Activated CD4-positive, alpha-beta T cell treated with anti-CD3 and anti-CD28 coated beads for 36 hours (primary cell): ENCODE results near the gene EPB41L5. TPM values are rescaled to one million over a fixed set of nuclear protein-coding genes. Genes with fewer than 3 reads are reported as not detected.

ENCODE experiments used
- ATAC-seq: fragments of 200-7000 bp; cut with Tn5 transposase; one replicate; pipeline ENCODE4 v1.10.0; 2021; ENCODE audit warnings: mild to moderate bottlenecking, moderate library complexity
- CTCF ChIA-PET: fragments of 350-600 bp; sonication (Branson Sonifier 250); formaldehyde crosslinking; loops from one replicate; lab custom pipeline; 2021; ENCODE audit warnings: antibody characterized with exemption; lab: Charles Lee
- POLR2A ChIA-PET: fragments of 350-600 bp; sonication (Branson Sonifier 250); formaldehyde crosslinking; loops from one replicate; lab custom pipeline; 2021; ENCODE audit warnings: antibody characterized with exemption, inconsistent platforms; lab: Charles Lee
- DNase-seq: peaks from one replicate; pipeline ENCODE4 v3.0.0-alpha.2; 2020
- H3K27ac Mint-ChIP-seq: one replicate; pipeline ENCODE4 v1.8.0; 2021; ENCODE audit warnings: mixed read lengths
- H3K27me3 Mint-ChIP-seq: one replicate; pipeline ENCODE4 v1.8.0; 2021; ENCODE audit warnings: mixed read lengths
- H3K36me3 Mint-ChIP-seq: one replicate; pipeline ENCODE4 v1.8.0; 2021; ENCODE audit warnings: low read depth, mixed read lengths
- H3K4me1 Mint-ChIP-seq: one replicate; pipeline ENCODE4 v1.8.0; 2021; ENCODE audit warnings: mixed read lengths
- H3K4me3 Mint-ChIP-seq: one replicate; pipeline ENCODE4 v1.8.0; 2021; ENCODE audit warnings: mild to moderate bottlenecking, moderate library complexity, mixed read lengths
- H3K9me3 Mint-ChIP-seq: one replicate; pipeline ENCODE4 v1.8.0; 2021; ENCODE audit warnings: low read depth, mixed read lengths
- intact Hi-C, 2 experiments: fragments of 100-400 bp; cut with DNase I in 1 of 2; cut with micrococcal nuclease in 1 of 2; formaldehyde crosslinking; loops; one replicate each; pipeline versions ENCODE4 v1.14.2 to v1.15.1; 2022 to 2024; cut with DNase I, micrococcal nuclease
- total RNA-seq, 2 experiments: library from RNA; stranded (reverse); gene quantifications; one replicate each; pipeline ENCODE4 v1.2.3, GENCODE V29; 2021

Gene EPB41L5
- total RNA-seq, 2 experiments from 2014 or later, result 2.2 to 2.4 TPM

DNA sequence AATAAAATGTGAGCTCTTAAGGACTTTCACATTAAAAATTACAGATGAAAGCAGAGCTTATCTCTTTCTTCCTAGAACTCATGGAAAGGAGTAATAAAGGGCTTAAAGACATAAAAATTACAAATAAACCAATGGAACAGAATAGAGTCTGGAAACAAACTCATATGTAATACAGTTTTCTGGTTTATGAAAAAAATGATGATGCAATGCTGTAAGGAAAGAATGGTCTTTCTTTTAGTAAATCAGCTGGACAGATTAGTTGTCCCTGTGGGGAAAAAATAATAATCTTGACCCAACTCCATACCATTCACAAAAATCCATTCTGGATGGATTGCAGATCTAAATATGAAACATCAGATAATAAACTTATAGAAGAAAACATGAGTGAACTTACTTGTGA, 156.1 kb downstream of the EPB41L5 start:
- no peak for DNase-seq
- Mint-ChIP-seq H3K36me3 (no peaks in the 10 kb centered on the region), H3K27me3 (no peaks in the 10 kb centered on the region), H3K27ac (no peak overlapping the region), H3K4me1 (no peaks in the 10 kb centered on the region), H3K4me3 (no peak overlapping the region), H3K9me3 (no peaks in the 10 kb centered on the region)
- ATAC-seq, result no peak
- intact Hi-C loops, result no loop called here
- ChIA-PET CTCF (interaction anchor here (1.2 to 4.4 kb wide), 2 partner anchors 59 to 72 kb away, joined by 4 to 19 read pairs; no protein-coding TSS in a partner anchor), POLR2A (no interaction called here)

GRCh38 chr2:120174963-120175581, 162.2 kb downstream of the EPB41L5 start:
- Mint-ChIP-seq H3K4me3 (no peak overlapping the region), H3K27me3 (no peaks in the 10 kb centered on the region), H3K9me3 (no peaks in the 10 kb centered on the region), H3K36me3 (peaks cover 2% of the 10 kb centered on the region), H3K4me1 (peaks cover 44% of the 10 kb centered on the region), H3K27ac (peak overlapping the region; percentile 61)
- ATAC-seq (no peak), DNase-seq (no peak)
- POLR2A ChIA-PET, result interaction anchor here (0.6 to 0.7 kb wide), 2 partner anchors 426 to 492 kb away, joined by 9 to 10 read pairs; no protein-coding TSS in a partner anchor
- CTCF ChIA-PET, result interaction anchor here (0.5 to 6.1 kb wide), 69 partner anchors 9 to 1232 kb away, joined by 3 to 82 read pairs (median 4); partner anchors contain the start of genes EPB41L5 and RALB
- intact Hi-C loops, result loop anchor here (1.0 to 5.0 kb wide), 7 partner anchors 66 to 808 kb away; partner anchors contain the start of genes C2orf76 (in 1 of the 2), DBI (in 1 of the 2) and EPB41L5 (in 1 of the 2)

GRCh38 chr2:120176526-120176925, 163.6 kb downstream of the EPB41L5 start:
- intact Hi-C loops, result loop anchor here (2.0 to 5.0 kb wide), 7 partner anchors 56 to 810 kb away; partner anchors contain the start of genes C2orf76 (in 2 of the 2), DBI (in 2 of the 2) and EPB41L5 (in 1 of the 2)
- DNase-seq, result no peak
- peak; percentile 8 for ATAC-seq
- ChIA-PET CTCF (interaction anchor here (0.5 to 6.1 kb wide), 30 partner anchors 7 to 535 kb away, joined by 3 to 82 read pairs (median 6); partner anchors contain the start of genes EPB41L5, RALB, TMEM177 and TMEM185B), POLR2A (interaction anchor here (0.5 to 1.0 kb wide), 6 partner anchors 12 to 168 kb away, joined by 3 to 4 read pairs (median 3); partner anchors contain the start of gene TMEM185B)
- Mint-ChIP-seq H3K27ac (peak overlapping the region; percentile 98), H3K36me3 (peaks cover 2% of the 10 kb centered on the region), H3K9me3 (no peaks in the 10 kb centered on the region), H3K27me3 (no peaks in the 10 kb centered on the region), H3K4me1 (peaks cover 47% of the 10 kb centered on the region), H3K4me3 (peak overlapping the region; percentile 86)

GRCh38 chr2:120177001-120177621, 164.2 kb downstream of the EPB41L5 start:
- peaks cover 2% of the 10 kb centered on the region for H3K36me3 Mint-ChIP-seq
- intact Hi-C loops, result loop anchor here (1.0 to 5.0 kb wide), 15 partner anchors 46 to 810 kb away; partner anchors contain the start of genes C2orf76 (in 2 of the 2), DBI (in 2 of the 2), EPB41L5 (in 2 of the 2) and TMEM185B (in 2 of the 2)
- H3K4me1 Mint-ChIP-seq, result peaks cover 53% of the 10 kb centered on the region
- peak overlapping the region; percentile 86 for H3K4me3 Mint-ChIP-seq
- ATAC-seq, result peak; percentile 91
- POLR2A ChIA-PET, result interaction anchor here (0.5 to 1.0 kb wide), 6 partner anchors 13 to 167 kb away, joined by 3 to 4 read pairs (median 3); partner anchors contain the start of gene TMEM185B
- no peaks in the 10 kb centered on the region for H3K27me3 Mint-ChIP-seq
- peak overlapping the region; percentile 98 for H3K27ac Mint-ChIP-seq
- no peaks in the 10 kb centered on the region for H3K9me3 Mint-ChIP-seq
- peak; percentile 89 for DNase-seq
- CTCF ChIA-PET, result interaction anchor here (0.5 to 6.1 kb wide), 28 partner anchors 9 to 535 kb away, joined by 3 to 82 read pairs (median 6); partner anchors contain the start of genes EPB41L5, RALB, TMEM177 and TMEM185B

- Mint-ChIP-seq H3K9me3 (no peaks in the 10 kb centered on the region), H3K36me3 (peaks cover 2% of the 10 kb centered on the region), H3K27ac (peak overlapping the region; percentile 98), H3K27me3 (no peaks in the 10 kb centered on the region), H3K4me3 (peak overlapping the region; percentile 86), H3K4me1 (peaks cover 58% of the 10 kb centered on the region)
- ATAC-seq (no peak), DNase-seq (no peak)
- intact Hi-C loops, result loop anchor here (1.0 to 5.0 kb wide), 15 partner anchors 45 to 811 kb away; partner anchors contain the start of genes C2orf76 (in 2 of the 2), DBI (in 2 of the 2), EPB41L5 (in 2 of the 2) and TMEM185B (in 2 of the 2)
- CTCF ChIA-PET, result interaction anchor here (0.8 to 6.1 kb wide), 5 partner anchors 12 to 474 kb away, joined by 3 to 68 read pairs (median 6); no protein-coding TSS in a partner anchor
- POLR2A ChIA-PET, result no interaction called here
Observed at GRCh38 chr2:120177973-120178372, 165.1 kb downstream of the EPB41L5 start.

DNA sequence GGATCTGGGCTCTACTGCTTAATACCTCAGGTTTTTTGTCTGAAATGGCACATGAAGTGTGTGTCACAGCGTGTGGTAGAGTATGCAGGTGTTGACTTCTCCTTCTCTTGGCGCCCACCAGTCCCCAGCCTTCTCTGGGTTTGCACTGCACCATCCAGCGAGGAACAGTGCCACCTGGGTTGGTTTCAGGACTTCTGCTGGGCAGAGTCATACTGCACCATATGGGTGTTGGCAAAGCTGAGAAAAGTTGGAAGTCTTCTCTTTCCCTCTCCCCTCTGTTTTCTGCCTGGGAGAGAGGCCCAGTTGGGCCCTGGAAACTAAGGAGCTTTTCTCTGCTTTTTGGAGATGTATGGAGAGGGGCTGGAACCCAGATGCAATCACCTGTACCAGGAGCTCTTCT, 166.5 kb downstream of the EPB41L5 start:
- no peak overlapping the region for H3K4me3 Mint-ChIP-seq
- H3K27ac Mint-ChIP-seq, result peak overlapping the region; percentile 43
- no peaks in the 10 kb centered on the region for H3K9me3 Mint-ChIP-seq
- ChIA-PET CTCF (no interaction called here), POLR2A (no interaction called here)
- ATAC-seq (no peak), DNase-seq (no peak)
- H3K36me3 Mint-ChIP-seq, result peaks cover 2% of the 10 kb centered on the region
- H3K27me3 Mint-ChIP-seq, result no peaks in the 10 kb centered on the region
- intact Hi-C loops, result loop anchor here in 1 of 2 experiments (5.0 kb wide), 3 partner anchors 167 to 812 kb away; partner anchors contain the start of genes C2orf76, DBI and EPB41L5
- peaks cover 58% of the 10 kb centered on the region for H3K4me1 Mint-ChIP-seq

- CTCF ChIA-PET, result no interaction called here
- ATAC-seq (no peak), DNase-seq (no peak)
- intact Hi-C loops, result no loop called here
- POLR2A ChIA-PET, result no interaction called here
- Mint-ChIP-seq H3K4me3 (no peak overlapping the region), H3K4me1 (peaks cover 55% of the 10 kb centered on the region), H3K9me3 (no peaks in the 10 kb centered on the region), H3K27me3 (no peaks in the 10 kb centered on the region), H3K27ac (no peak overlapping the region), H3K36me3 (peaks cover 2% of the 10 kb centered on the region)
Observed at GRCh38 chr2:120180066-120180465, 167.2 kb downstream of the EPB41L5 start.

DNA sequence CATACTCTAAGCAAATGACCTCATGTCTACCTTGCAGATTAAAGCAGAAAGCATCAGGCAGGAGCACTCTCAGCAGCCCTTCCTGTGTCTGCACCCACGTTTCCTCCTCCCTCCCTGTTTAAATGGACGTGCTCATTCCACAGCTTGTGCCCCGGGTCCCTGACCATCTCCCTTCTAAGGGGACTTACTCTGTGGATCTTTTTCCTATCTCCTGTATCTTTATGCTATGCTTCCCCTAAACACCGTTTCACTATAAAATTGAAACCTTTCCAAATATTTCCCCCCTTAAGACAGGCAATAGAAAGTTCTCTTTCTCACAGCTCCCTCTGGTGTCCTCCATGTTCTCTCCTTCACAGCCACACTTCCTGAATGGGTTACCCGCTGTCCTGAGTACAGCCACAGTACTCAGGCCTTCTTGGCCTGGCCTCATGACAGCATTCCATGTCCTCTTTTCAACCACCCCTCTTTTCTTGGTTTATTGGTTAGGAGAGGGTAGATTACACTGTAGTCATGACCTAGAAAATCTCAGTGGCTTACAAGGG, 169.2 kb downstream of the EPB41L5 start:
- Mint-ChIP-seq H3K4me3 (no peak overlapping the region), H3K36me3 (peaks cover 2% of the 10 kb centered on the region), H3K27ac (peak overlapping the region; percentile 69), H3K27me3 (no peaks in the 10 kb centered on the region), H3K9me3 (no peaks in the 10 kb centered on the region), H3K4me1 (peaks cover 39% of the 10 kb centered on the region)
- CTCF ChIA-PET, result no interaction called here
- intact Hi-C loops, result no loop called here
- no peak for ATAC-seq
- POLR2A ChIA-PET, result no interaction called here
- peak; percentile 21 for DNase-seq

DNA sequence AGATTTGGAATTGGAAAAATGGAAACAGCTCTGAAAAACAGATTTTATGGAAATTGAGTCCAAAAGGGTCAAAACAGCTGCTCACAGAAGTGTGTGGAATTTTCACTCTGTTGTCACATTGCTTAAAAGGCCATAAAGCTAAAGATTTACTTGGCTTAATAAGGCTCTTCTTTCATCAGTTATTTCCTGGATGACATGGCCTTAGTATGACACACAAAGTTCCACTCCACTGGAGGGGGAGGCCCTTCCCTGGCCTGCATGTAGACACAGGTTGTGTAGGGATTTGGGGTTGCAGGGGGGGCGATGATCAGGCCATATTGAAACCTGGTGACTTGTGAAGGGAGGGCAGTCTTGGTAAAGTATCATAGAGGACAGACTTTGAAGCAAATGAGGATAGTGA, 176.3 kb downstream of the EPB41L5 start:
- CTCF ChIA-PET, result no interaction called here
- POLR2A ChIA-PET, result no interaction called here
- intact Hi-C loops, result no loop called here

GRCh38 chr2:120192280-120192679, 179.4 kb downstream of the EPB41L5 start:
- Mint-ChIP-seq H3K9me3 (peaks cover 15% of the 10 kb centered on the region), H3K27me3 (no peaks in the 10 kb centered on the region), H3K4me1 (no peaks in the 10 kb centered on the region), H3K27ac (no peak overlapping the region), H3K4me3 (no peak overlapping the region), H3K36me3 (peaks cover 7% of the 10 kb centered on the region)
- ChIA-PET POLR2A (no interaction called here), CTCF (interaction anchor here (0.6 to 1.5 kb wide), 2 partner anchors 17 to 163 kb away, joined by 3 to 4 read pairs; no protein-coding TSS in a partner anchor)
- intact Hi-C loops, result no loop called here
- no peak for ATAC-seq
- no peak for DNase-seq

More for the DNA sequence above, 176.3 kb downstream of the EPB41L5 start:
- no peak overlapping the region for H3K4me3 Mint-ChIP-seq
- H3K36me3 Mint-ChIP-seq, result peaks cover 5% of the 10 kb centered on the region
- DNase-seq, result no peak
- H3K27me3 Mint-ChIP-seq, result no peaks in the 10 kb centered on the region
- H3K27ac Mint-ChIP-seq, result no peak overlapping the region
- H3K9me3 Mint-ChIP-seq, result peaks cover 12% of the 10 kb centered on the region
- ATAC-seq, result no peak
- H3K4me1 Mint-ChIP-seq, result no peaks in the 10 kb centered on the region
